ENCODE data around the gene AQP6.
"Not testable (repeated sequence)": the region's sequence is repeated elsewhere in the genome, so short reads cannot be mapped to it uniquely, and the experiment has no call there.

GRCh38 chr12:49989400-49989799, 16.7 kb downstream of the AQP6 start:
- TF ChIP-seq CTCF (IDR thresholded peaks at IDR 0.05; ENCODE audit: low read length); EZH2 (IDR thresholded peaks at IDR 0.05; ENCODE audit: borderline replicate concordance, low read length): not testable (repeated sequence)

All from OCI-LY1 (cell line).